Measurements from ENCODE around the gene GPHN. TPM values are rescaled to one million over a fixed set of nuclear protein-coding genes. Genes with fewer than 3 reads are reported as not detected.

GPHN gene
- total RNA-seq, 1 experiment from 2014 or later: 11.3 TPM

- Histone ChIP-seq H3K9me3 (0 out of 2 replicates have a peak, but pooled peaks cover 6% of the 10 kb centered on the region), H3K27me3 (replicated peaks; ENCODE audit: control insufficient read depth, insufficient read depth, low read length) (no peaks in the 10 kb centered on the region), H3K4me3 (ENCODE audit: low read depth, low read length) (no peak overlapping the region), H3K4me1 (no peaks in the 10 kb centered on the region), H3K36me3 (ENCODE audit: control insufficient read depth, insufficient read depth, low read length) (no peaks in the 10 kb centered on the region)
- Mint-ChIP-seq H3K4me1 (ENCODE audit: low read depth, unreplicated experiment) (no peaks in the 10 kb centered on the region), H3K4me3 (ENCODE audit: unreplicated experiment) (no peak overlapping the region), H3K27ac (ENCODE audit: unreplicated experiment) (no peak overlapping the region), H3K27me3 (ENCODE audit: insufficient read depth, unreplicated experiment) (no peaks in the 10 kb centered on the region), H3K36me3 (ENCODE audit: insufficient read depth, unreplicated experiment) (no peaks in the 10 kb centered on the region), H3K9me3 (ENCODE audit: unreplicated experiment) (peaks cover 29% of the 10 kb centered on the region)
- ChIA-PET CTCF (no interaction called here), POLR2A (no interaction called here)
- no TSS peak for BruUV-seq (replicated peaks)
- intact Hi-C loops (cut with micrococcal nuclease; ENCODE audit: unreplicated experiment): no loop called here
- DNase-seq: no peak
- TF ChIP-seq CTCF (IDR thresholded peaks at IDR 0.05; ENCODE audit: insufficient read depth in 1 of 2, low read depth in 1 of 2, low read length in 1 of 2, severe bottlenecking in 1 of 2, unreplicated experiment in 1 of 2): no peak
These were observed 227.9 kb downstream of the GPHN start for GRCh38 chr14:66735853-66736252.

- 0 out of 2 replicates have a peak, but pooled peaks cover 6% of the 10 kb centered on the region for H3K9me3 ChIP-seq
These were observed 231.9 kb downstream of the GPHN start for GRCh38 chr14:66739826-66740225.

GRCh38 chr14:66745078-66745477 lies 237.1 kb downstream of the GPHN start:
- Histone ChIP-seq H3K9me3 (0 out of 2 replicates have a peak, but pooled peaks cover 1% of the 10 kb centered on the region), H3K36me3 (ENCODE audit: control insufficient read depth, insufficient read depth, low read length) (no peaks in the 10 kb centered on the region), H3K4me1 (no peaks in the 10 kb centered on the region), H3K4me3 (ENCODE audit: low read depth, low read length) (no peak overlapping the region), H3K27me3 (replicated peaks; ENCODE audit: control insufficient read depth, insufficient read depth, low read length) (no peaks in the 10 kb centered on the region)
- POLR2A ChIA-PET: no interaction called here
- CTCF ChIA-PET: no interaction called here
- no peak for DNase-seq
- no peak for TF ChIP-seq CTCF (IDR thresholded peaks at IDR 0.05; ENCODE audit: insufficient read depth in 1 of 2, low read depth in 1 of 2, low read length in 1 of 2, severe bottlenecking in 1 of 2, unreplicated experiment in 1 of 2)
- H3K9me3 Mint-ChIP-seq (ENCODE audit: unreplicated experiment): peaks cover 12% of the 10 kb centered on the region
- H3K4me1 Mint-ChIP-seq (ENCODE audit: low read depth, unreplicated experiment): no peaks in the 10 kb centered on the region
- no peaks in the 10 kb centered on the region for H3K36me3 Mint-ChIP-seq (ENCODE audit: insufficient read depth, unreplicated experiment)
- no peaks in the 10 kb centered on the region for H3K27me3 Mint-ChIP-seq (ENCODE audit: insufficient read depth, unreplicated experiment)
- H3K4me3 Mint-ChIP-seq (ENCODE audit: unreplicated experiment): no peak overlapping the region
- no peak overlapping the region for H3K27ac Mint-ChIP-seq (ENCODE audit: unreplicated experiment)
- no TSS peak for BruUV-seq (replicated peaks)
- intact Hi-C loops (cut with micrococcal nuclease; ENCODE audit: unreplicated experiment): loop anchor here (10.0 kb wide), 2 partner anchors 250 to 390 kb away; no protein-coding TSS in a partner anchor

More at GRCh38 chr14:66739826-66740225, 231.9 kb downstream of the GPHN start:
- ChIA-PET POLR2A (no interaction called here), CTCF (no interaction called here)
- intact Hi-C loops (cut with micrococcal nuclease; ENCODE audit: unreplicated experiment): loop anchor here (10.0 kb wide), 2 partner anchors 245 to 385 kb away; no protein-coding TSS in a partner anchor
- Histone ChIP-seq H3K4me1 (no peaks in the 10 kb centered on the region), H3K4me3 (ENCODE audit: low read depth, low read length) (no peak overlapping the region), H3K36me3 (ENCODE audit: control insufficient read depth, insufficient read depth, low read length) (no peaks in the 10 kb centered on the region), H3K27me3 (replicated peaks; ENCODE audit: control insufficient read depth, insufficient read depth, low read length) (no peaks in the 10 kb centered on the region)
- no peak for DNase-seq
- H3K4me1 Mint-ChIP-seq (ENCODE audit: low read depth, unreplicated experiment): no peaks in the 10 kb centered on the region
- H3K4me3 Mint-ChIP-seq (ENCODE audit: unreplicated experiment): no peak overlapping the region
- no peak overlapping the region for H3K27ac Mint-ChIP-seq (ENCODE audit: unreplicated experiment)
- no peaks in the 10 kb centered on the region for H3K27me3 Mint-ChIP-seq (ENCODE audit: insufficient read depth, unreplicated experiment)
- no peaks in the 10 kb centered on the region for H3K36me3 Mint-ChIP-seq (ENCODE audit: insufficient read depth, unreplicated experiment)
- no peak for TF ChIP-seq CTCF (IDR thresholded peaks at IDR 0.05; ENCODE audit: insufficient read depth in 1 of 2, low read depth in 1 of 2, low read length in 1 of 2, severe bottlenecking in 1 of 2, unreplicated experiment in 1 of 2)
- H3K9me3 Mint-ChIP-seq (ENCODE audit: unreplicated experiment): peaks cover 20% of the 10 kb centered on the region
- BruUV-seq (replicated peaks): no TSS peak
